ENCODE data around the gene ALG14.

Gene ALG14

GRCh38 chr1:95086949-95087533 lies 14.3 kb upstream of the ALG14 start:
- Histone ChIP-seq H3K27ac (peak overlapping the region; percentile 40), H3K4me3 (ENCODE audit: low read depth, low read length) (no peak overlapping the region), H3K27me3 (replicated peaks) (no peaks in the 10 kb centered on the region), H3K36me3 (replicated peaks) (no peaks in the 10 kb centered on the region)
- DNase-seq, result peak; percentile 91
- in situ Hi-C loops (cut with HindIII; ENCODE audit: low pct_ligation_motif_present, low sequenced_read_pairs), result loop anchor here (25.0 kb wide), 1 partner anchor 150 kb away; the partner anchor contains the start of gene RWDD3
- TF ChIP-seq CTCF (IDR thresholded peaks at IDR 0.05; ENCODE audit: low read depth, low read length, missing control alignments), result no peak

GRCh38 chr1:95085376-95085775 lies 12.6 kb upstream of the ALG14 start:
- DNase-seq, result no peak
- peaks cover under 1% of the 10 kb centered on the region for H3K27me3 ChIP-seq (replicated peaks)
- in situ Hi-C loops (cut with HindIII; ENCODE audit: low pct_ligation_motif_present, low sequenced_read_pairs), result loop anchor here (25.0 kb wide), 1 partner anchor 152 kb away; the partner anchor contains the start of gene RWDD3
- no peaks in the 10 kb centered on the region for H3K36me3 ChIP-seq (replicated peaks)
- TF ChIP-seq CTCF (IDR thresholded peaks at IDR 0.05; ENCODE audit: low read depth, low read length, missing control alignments), result no peak
- no peak overlapping the region for H3K4me3 ChIP-seq (ENCODE audit: low read depth, low read length)
- H3K27ac ChIP-seq, result no peak overlapping the region

GRCh38 chr1:95084317-95085176 lies 11.8 kb upstream of the ALG14 start:
- in situ Hi-C loops (cut with HindIII; ENCODE audit: low pct_ligation_motif_present, low sequenced_read_pairs), result loop anchor here (25.0 kb wide), 1 partner anchor 153 kb away; the partner anchor contains the start of gene RWDD3
- Histone ChIP-seq H3K36me3 (replicated peaks) (no peaks in the 10 kb centered on the region), H3K27ac (no peak overlapping the region), H3K4me3 (ENCODE audit: low read depth, low read length) (no peak overlapping the region), H3K27me3 (replicated peaks) (peaks cover 2% of the 10 kb centered on the region)
- peak; percentile 80 for TF ChIP-seq CTCF (IDR thresholded peaks at IDR 0.05; ENCODE audit: low read depth, low read length, missing control alignments)
- peak; percentile 14 for DNase-seq

- in situ Hi-C loops (cut with HindIII; ENCODE audit: low pct_ligation_motif_present, low sequenced_read_pairs), result loop anchor here (25.0 kb wide), 1 partner anchor 156 kb away; the partner anchor contains the start of gene RWDD3
These were observed 8.1 kb upstream of the ALG14 start for GRCh38 chr1:95080879-95081278.

GRCh38 chr1:95080446-95080845 lies 7.7 kb upstream of the ALG14 start:
- Histone ChIP-seq H3K4me3 (ENCODE audit: low read depth, low read length) (no peak overlapping the region), H3K36me3 (replicated peaks) (no peaks in the 10 kb centered on the region), H3K27me3 (replicated peaks) (peaks cover 4% of the 10 kb centered on the region), H3K27ac (no peak overlapping the region)
- DNase-seq, result no peak
- TF ChIP-seq CTCF (IDR thresholded peaks at IDR 0.05; ENCODE audit: low read depth, low read length, missing control alignments), result no peak
- in situ Hi-C loops (cut with HindIII; ENCODE audit: low pct_ligation_motif_present, low sequenced_read_pairs), result loop anchor here (25.0 kb wide), 1 partner anchor 157 kb away; the partner anchor contains the start of gene RWDD3

More at GRCh38 chr1:95080879-95081278, 8.1 kb upstream of the ALG14 start:
- no peak for TF ChIP-seq CTCF (IDR thresholded peaks at IDR 0.05; ENCODE audit: low read depth, low read length, missing control alignments)
- Histone ChIP-seq H3K27ac (no peak overlapping the region), H3K4me3 (ENCODE audit: low read depth, low read length) (no peak overlapping the region), H3K27me3 (replicated peaks) (peaks cover 4% of the 10 kb centered on the region), H3K36me3 (replicated peaks) (no peaks in the 10 kb centered on the region)
- no peak for DNase-seq
